ENCODE results near the gene CMTM6. TPM values are rescaled to one million over a fixed set of nuclear protein-coding genes. Genes with fewer than 3 reads are reported as not detected.
A peak's percentile ranks its signal among the peaks of the same experiment; 100 is the strongest.
"Not testable (repeated sequence)": the region's sequence is repeated elsewhere in the genome, so short reads cannot be mapped to it uniquely, and the experiment has no call there.

Gene CMTM6
- total RNA-seq: 61.5 TPM

- peak; percentile 39 for DNase-seq
These were observed at the start of gene CMTM6 for GRCh38 chr3:32502118-32502945. Gene CMTM6, minus strand, starts transcription at chr3:32502852. Its CDS starts 107 bp downstream, at chr3:32502745.

- no peak for DNase-seq
These were observed 49.4 kb upstream of the CMTM6 start for GRCh38 chr3:32552013-32552412.

GRCh38 chr3:32551496-32551895 lies 48.8 kb upstream of the CMTM6 start:
- no peak for DNase-seq

- no peak for DNase-seq
These were observed 48.4 kb upstream of the CMTM6 start for GRCh38 chr3:32551087-32551486.

- DNase-seq: no peak
These were observed 42.7 kb upstream of the CMTM6 start for GRCh38 chr3:32545305-32545704.

- no peak for DNase-seq
These were observed 42.2 kb upstream of the CMTM6 start for GRCh38 chr3:32544894-32545293.

GRCh38 chr3:32542807-32543206 lies 40.2 kb upstream of the CMTM6 start:
- no peak for DNase-seq

- no peak for DNase-seq
These were observed 38.2 kb upstream of the CMTM6 start for GRCh38 chr3:32540899-32541298.

- no peak for DNase-seq
These were observed 29.8 kb upstream of the CMTM6 start for GRCh38 chr3:32532434-32532833.

- no peak for DNase-seq
These were observed 28.5 kb upstream of the CMTM6 start for GRCh38 chr3:32531010-32531647.

GRCh38 chr3:32525720-32526119 lies 23.1 kb upstream of the CMTM6 start:
- no peak for DNase-seq

GRCh38 chr3:32522682-32523081 lies 20.0 kb upstream of the CMTM6 start:
- no peak for DNase-seq

GRCh38 chr3:32518921-32519320 lies 16.3 kb upstream of the CMTM6 start:
- not testable (repeated sequence) for DNase-seq

GRCh38 chr3:32516751-32517150 lies 14.1 kb upstream of the CMTM6 start:
- DNase-seq: not testable (repeated sequence)

- DNase-seq: no peak
These were observed 8.4 kb upstream of the CMTM6 start for GRCh38 chr3:32511005-32511404.

- DNase-seq: peak; percentile 56
These were observed 7.5 kb upstream of the CMTM6 start for GRCh38 chr3:32510075-32510724.

- DNase-seq: peak; percentile 90
These were observed 6.1 kb upstream of the CMTM6 start for GRCh38 chr3:32508711-32509110.

- no peak for DNase-seq
These were observed 3.8 kb upstream of the CMTM6 start for GRCh38 chr3:32506466-32506865.

GRCh38 chr3:32502946-32503286 lies 264 bp upstream of the CMTM6 start:
- DNase-seq: peak; percentile 68

GRCh38 chr3:32501783-32502117 lies 902 bp downstream of the CMTM6 start:
- DNase-seq: no peak

GRCh38 chr3:32500880-32501782 lies 1.5 kb downstream of the CMTM6 start:
- DNase-seq: no peak

GRCh38 chr3:32500231-32500630 lies 2.4 kb downstream of the CMTM6 start:
- DNase-seq: no peak

Data from skin of body (tissue), 2 donors.